Endothelial cell of umbilical vein (primary cell): Measurements from ENCODE around the gene OR5AC2. TPM values are rescaled to one million over a fixed set of nuclear protein-coding genes. Genes with fewer than 3 reads are reported as not detected.

Source experiments
- BruUV-seq: library from RNA; stranded (reverse); fragments of 400-500 nt; replicated peaks from 2 replicates; lab custom pipeline; 2021; lab: Mats Ljungman, UMichigan
- CTCF ChIA-PET: fragments of 300-600, 350-600 bp; sonication (Branson Sonifier 250); formaldehyde crosslinking; loops from one replicate; lab custom pipeline; 2021; ENCODE audit warnings: antibody characterized with exemption, inconsistent platforms; lab: Charles Lee
- POLR2A ChIA-PET: fragments of 300-600, 350-600 bp; sonication (Branson Sonifier 250); formaldehyde crosslinking; loops from one replicate; lab custom pipeline; 2021; ENCODE audit warnings: antibody characterized with exemption, inconsistent platforms; lab: Charles Lee
- DNase-seq: peaks from one replicate; pipeline ENCODE4 v3.0.0-alpha.2; 2011; ENCODE audit warnings: low read depth, low spot score
- FAIRE-seq: peaks from 2 replicates; lab custom pipeline; 2011; peaks lifted over from hg19 to GRCh38; lab: Jason Lieb, UNC
- H2AFZ ChIP-seq: 2 replicates; pipeline ENCODE4 v1.6.0; 2012; ENCODE audit warnings: low read depth, low read length, control low read depth, inconsistent platforms
- H3K27ac ChIP-seq: 2 replicates; pipeline ENCODE4 v1.5.1; 2011; ENCODE audit warnings: low read depth, mild to moderate bottlenecking, control low read depth, low read length, moderate library complexity; ENCODE audit not compliant: insufficient read depth
- H3K27me3 ChIP-seq, 2 experiments: 2 replicates each; pipeline versions ENCODE4 v1.6.0 to v1.6.1; 2011; ENCODE audit warnings: low read length in 2 of 2, mixed read lengths in 1 of 2; ENCODE audit not compliant: control insufficient read depth in 2 of 2, insufficient read depth in 2 of 2
- H3K36me3 ChIP-seq, 2 experiments: 2 replicates in 1 of 2; 3 replicates in 1 of 2; pipeline ENCODE4 v1.5.1; 2011; ENCODE audit warnings: low read length in 2 of 2, mild to moderate bottlenecking in 1 of 2, moderate library complexity in 1 of 2; ENCODE audit not compliant: control insufficient read depth in 2 of 2, insufficient read depth in 2 of 2; ENCODE audit errors: extremely low read depth in 1 of 2
- H3K4me1 ChIP-seq: 3 replicates; pipeline ENCODE4 v1.5.1; 2011; ENCODE audit warnings: mild to moderate bottlenecking, low read length; ENCODE audit not compliant: control insufficient read depth, insufficient read depth; ENCODE audit errors: extremely low read depth
- H3K4me2 ChIP-seq: 2 replicates; pipeline ENCODE4 v1.6.1; 2011; ENCODE audit warnings: low read length, control low read depth, mixed read lengths; ENCODE audit not compliant: insufficient read depth
- H3K4me3 ChIP-seq, 3 experiments: fragments of 200-600 bp in 1 of 3; sonication (generic), shearing (Covaris generic) in 1 of 3; replicated peaks in 1 of 3; 2 replicates each; pipeline ENCODE4 v1.5.1; 2011 to 2016; ENCODE audit warnings: control low read depth in 3 of 3, low read length in 3 of 3, mild to moderate bottlenecking in 2 of 3, inconsistent platforms in 1 of 3, low read depth in 1 of 3, moderate library complexity in 1 of 3; ENCODE audit not compliant: insufficient read depth in 1 of 3
- H3K79me2 ChIP-seq: 2 replicates; pipeline ENCODE4 v1.6.0; 2012; ENCODE audit warnings: low read length, inconsistent platforms; ENCODE audit not compliant: control insufficient read depth, insufficient read depth
- H3K9ac ChIP-seq: replicated peaks from 2 replicates; pipeline ENCODE3; 2011; ENCODE audit warnings: low read length, control low read depth; ENCODE audit not compliant: insufficient read depth; ENCODE audit errors: extremely low read depth
- H3K9me1 ChIP-seq: replicated peaks from 3 replicates; pipeline ENCODE4 v1.6.0; 2011; ENCODE audit warnings: mild to moderate bottlenecking, low read length; ENCODE audit not compliant: control insufficient read depth, insufficient read depth; ENCODE audit errors: extremely low read depth
- H3K9me3 ChIP-seq: replicated peaks from 2 replicates; pipeline ENCODE4 v1.5.1; 2012; ENCODE audit warnings: low read length, inconsistent platforms; ENCODE audit not compliant: control insufficient read depth, insufficient read depth
- H4K20me1 ChIP-seq: replicated peaks from 2 replicates; pipeline ENCODE3; 2011; ENCODE audit warnings: mild to moderate bottlenecking, low read length; ENCODE audit not compliant: control insufficient read depth, insufficient read depth; ENCODE audit errors: extremely low read depth
- EZH2 ChIP-seq: IDR thresholded peaks from 2 replicates; pipeline ENCODE4 v1.6.1; 2012; ENCODE audit warnings: borderline replicate concordance, low read depth, mild to moderate bottlenecking, moderate library complexity, low read length, inconsistent platforms; ENCODE audit not compliant: severe bottlenecking
- FOS ChIP-seq: IDR thresholded peaks from 2 replicates; pipeline ENCODE4 v1.6.1; 2011; ENCODE audit warnings: mild to moderate bottlenecking, low read length, moderate library complexity, borderline replicate concordance; ENCODE audit not compliant: insufficient read depth
- GATA2 ChIP-seq: IDR thresholded peaks from 2 replicates; pipeline ENCODE4 v1.7.0; 2011; ENCODE audit warnings: low read depth, mild to moderate bottlenecking, moderate library complexity, mixed read lengths, low read length; ENCODE audit not compliant: insufficient read length, insufficient read depth
- JUN ChIP-seq: IDR thresholded peaks from 2 replicates; pipeline ENCODE4 v1.6.1; 2011; ENCODE audit warnings: borderline replicate concordance, low read depth; ENCODE audit not compliant: insufficient read length, insufficient read depth
- MYC ChIP-seq: IDR thresholded peaks from one replicate; pipeline ENCODE4 v1.6.1; 2011; ENCODE audit warnings: mild to moderate bottlenecking, low read depth, low read length
- POLR2A ChIP-seq: IDR thresholded peaks from 2 replicates; pipeline ENCODE4 v1.6.1; 2012; ENCODE audit warnings: low read depth, mild to moderate bottlenecking, control low read depth, low read length
- POLR2AphosphoS5 ChIP-seq: IDR thresholded peaks from 2 replicates; pipeline ENCODE4 v1.6.1; 2012; ENCODE audit warnings: low read depth, mild to moderate bottlenecking, control low read depth, low read length, moderate library complexity; ENCODE audit not compliant: insufficient read depth
- dilution Hi-C: fragments of 300-500 bp; cut with MboI; formaldehyde crosslinking; loops from one replicate; pipeline ENCODE4 v1.15.0; 2019; ENCODE audit warnings: low sequenced_read_pairs; ENCODE audit not compliant: extremely low pct_ligation_motif_present
- intact Hi-C: fragments of 100-400 bp; cut with micrococcal nuclease; formaldehyde crosslinking; loops from one replicate; pipeline ENCODE4 v1.10.0; 2022
- polyA plus RNA-seq, 4 experiments: library from polyadenylated mRNA; depleted of rRNA in 3 of 4; stranded (reverse) in 3 of 4; unstranded in 1 of 4; fragments of >200 nt; gene quantifications; 2 replicates each; pipeline versions ENCODE4 v1.2.1 to v1.2.3, GENCODE V29; 2011 to 2012; ENCODE audit warnings: missing spikeins in 1 of 4
- total RNA-seq: library from RNA; stranded (reverse); gene quantifications from 2 replicates; pipeline ENCODE4 v1.2.3, GENCODE V29; 2021
- TF ChIP-seq, protein P1 (sequence below), 2 donors: IDR thresholded peaks; 1 replicate in 1 of 2; 2 replicates in 1 of 2; pipeline ENCODE4 v1.5.1; 2011; ENCODE audit warnings: low read length in 2 of 2, mild to moderate bottlenecking in 2 of 2, moderate library complexity in 2 of 2, control low read depth in 1 of 2, inconsistent platforms in 1 of 2, low read depth in 1 of 2; ENCODE audit not compliant: insufficient read depth in 1 of 2; ENCODE audit errors: extremely low read depth in 1 of 2
- TF ChIP-seq, protein P2 (sequence below): IDR thresholded peaks from 2 replicates; pipeline ENCODE4 v1.6.1; 2011; ENCODE audit not compliant: insufficient read depth, insufficient read length

The OR5AC2 gene
- total and polyA plus RNA-seq, 2 donors (not counting 3 experiments of a cell fraction or from before 2014, with no cell fraction given) = not detected

DNA sequence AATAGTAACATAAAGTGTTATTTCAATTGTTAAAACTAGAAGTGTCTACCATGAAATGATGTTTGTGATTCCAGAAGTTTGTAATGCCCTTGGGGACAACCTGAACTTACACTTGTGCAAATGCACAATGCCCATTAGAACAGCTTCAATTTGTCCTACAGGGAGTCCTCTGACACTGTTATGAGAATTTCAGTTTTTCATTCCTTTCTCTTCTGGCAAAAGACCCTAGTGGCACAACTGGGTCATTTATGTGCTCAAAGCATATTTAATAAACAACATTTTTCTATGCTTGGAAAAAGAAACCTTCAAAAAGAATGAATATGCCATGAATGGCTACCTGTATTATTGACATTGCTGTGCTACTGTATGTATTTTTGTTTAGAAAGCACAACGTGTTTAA, 43.4 kb downstream of the OR5AC2 start, which contains the start of gene OR5H1:
Gene OR5H1, plus strand, starts transcription at position 301 of the 400 bp plus-strand sequence. CDS start 1,977 bp downstream, outside the sequence.
- Histone ChIP-seq H3K4me1 (no peaks in the 10 kb centered on the region), H4K20me1 (no peaks in the 10 kb centered on the region), H3K79me2 (no peaks in the 10 kb centered on the region), H3K9ac (no peak within 1 kb of the TSS), H3K36me3 (no peaks in the 10 kb centered on the region), H3K4me2 (no peak within 1 kb of the TSS), H3K27ac (no peak within 1 kb of the TSS), H2AFZ (no peak within 1 kb of the TSS), H3K4me3 (no peak within 1 kb of the TSS), H3K27me3 (no peaks in the 10 kb centered on the region), H3K9me1 (no peaks in the 10 kb centered on the region), H3K9me3 (no peaks in the 10 kb centered on the region)
- intact Hi-C loops = no loop called here
- ChIA-PET CTCF (no interaction called here), POLR2A (no interaction called here)
- no TSS peak for BruUV-seq
- TF ChIP-seq POLR2AphosphoS5 (no peak), EZH2 (no peak), POLR2A (no peak), FOS (no peak)
- TF ChIP-seq, protein P1, sequence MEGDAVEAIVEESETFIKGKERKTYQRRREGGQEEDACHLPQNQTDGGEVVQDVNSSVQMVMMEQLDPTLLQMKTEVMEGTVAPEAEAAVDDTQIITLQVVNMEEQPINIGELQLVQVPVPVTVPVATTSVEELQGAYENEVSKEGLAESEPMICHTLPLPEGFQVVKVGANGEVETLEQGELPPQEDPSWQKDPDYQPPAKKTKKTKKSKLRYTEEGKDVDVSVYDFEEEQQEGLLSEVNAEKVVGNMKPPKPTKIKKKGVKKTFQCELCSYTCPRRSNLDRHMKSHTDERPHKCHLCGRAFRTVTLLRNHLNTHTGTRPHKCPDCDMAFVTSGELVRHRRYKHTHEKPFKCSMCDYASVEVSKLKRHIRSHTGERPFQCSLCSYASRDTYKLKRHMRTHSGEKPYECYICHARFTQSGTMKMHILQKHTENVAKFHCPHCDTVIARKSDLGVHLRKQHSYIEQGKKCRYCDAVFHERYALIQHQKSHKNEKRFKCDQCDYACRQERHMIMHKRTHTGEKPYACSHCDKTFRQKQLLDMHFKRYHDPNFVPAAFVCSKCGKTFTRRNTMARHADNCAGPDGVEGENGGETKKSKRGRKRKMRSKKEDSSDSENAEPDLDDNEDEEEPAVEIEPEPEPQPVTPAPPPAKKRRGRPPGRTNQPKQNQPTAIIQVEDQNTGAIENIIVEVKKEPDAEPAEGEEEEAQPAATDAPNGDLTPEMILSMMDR (IDR thresholded peaks at IDR 0.05; ENCODE audit: extremely low read depth in 1 of 2, insufficient read depth in 1 of 2, low read depth in 1 of 2, low read length in 2 of 2) = no peak
- TF ChIP-seq, protein P2, sequence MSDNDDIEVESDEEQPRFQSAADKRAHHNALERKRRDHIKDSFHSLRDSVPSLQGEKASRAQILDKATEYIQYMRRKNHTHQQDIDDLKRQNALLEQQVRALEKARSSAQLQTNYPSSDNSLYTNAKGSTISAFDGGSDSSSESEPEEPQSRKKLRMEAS = no peak
- no peak for FAIRE-seq
- dilution Hi-C loops = no loop called here
- DNase-seq = no peak

DNA sequence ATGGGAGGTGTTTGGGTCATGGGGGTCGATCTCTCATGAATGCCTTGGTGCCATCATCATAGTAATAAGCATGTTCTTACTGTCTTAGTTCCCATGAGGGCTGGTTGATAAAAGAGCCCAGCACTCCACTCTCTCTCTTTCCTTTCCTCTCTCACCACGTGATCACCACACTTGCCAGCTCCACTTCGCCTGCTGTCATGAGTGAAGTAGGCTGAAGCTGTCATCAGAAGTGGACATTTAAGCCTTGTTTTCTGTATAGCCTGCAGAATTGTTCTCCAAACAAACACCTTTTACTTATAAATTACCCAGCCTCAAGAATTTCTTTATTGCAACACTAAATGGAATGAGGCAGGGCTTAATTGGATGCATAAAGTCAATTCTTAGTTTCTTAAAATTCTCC, 49.7 kb downstream of the OR5AC2 start:
- TF ChIP-seq GATA2 = no peak
- no peak for TF ChIP-seq FOS
- no peak for TF ChIP-seq MYC
- no peak for TF ChIP-seq JUN
- no peak for TF ChIP-seq POLR2A
- TF ChIP-seq, protein P2 = no peak
- TF ChIP-seq POLR2AphosphoS5 = no peak
- no peak for TF ChIP-seq EZH2
- TF ChIP-seq, protein P1 (IDR thresholded peaks at IDR 0.05; ENCODE audit: extremely low read depth in 1 of 2, insufficient read depth in 1 of 2, low read depth in 1 of 2, low read length in 2 of 2) = no peak
- no peak for FAIRE-seq
- POLR2A ChIA-PET = no interaction called here
- H3K27me3 ChIP-seq = no peaks in the 10 kb centered on the region
- dilution Hi-C loops = no loop called here
- no peaks in the 10 kb centered on the region for H3K79me2 ChIP-seq
- H4K20me1 ChIP-seq = no peaks in the 10 kb centered on the region
- no peak overlapping the region for H3K27ac ChIP-seq
- no peaks in the 10 kb centered on the region for H3K9me3 ChIP-seq
- CTCF ChIA-PET = no interaction called here
- no peak overlapping the region for H2AFZ ChIP-seq
- no peak for DNase-seq
- H3K9ac ChIP-seq = no peak overlapping the region
- no peaks in the 10 kb centered on the region for H3K4me1 ChIP-seq
- H3K36me3 ChIP-seq = no peaks in the 10 kb centered on the region
- no peak overlapping the region for H3K4me2 ChIP-seq
- H3K4me3 ChIP-seq = no peak overlapping the region
- intact Hi-C loops = no loop called here
- no peaks in the 10 kb centered on the region for H3K9me1 ChIP-seq
- no TSS peak for BruUV-seq
